Measurements from ENCODE around the gene FAM149A. TPM values are rescaled to one million over a fixed set of nuclear protein-coding genes. Genes with fewer than 3 reads are reported as not detected.

Gene FAM149A
- total and polyA plus RNA-seq, 5 donors from 2014 or later = 0.52 to 1.1 TPM; not detected in 3

DNA sequence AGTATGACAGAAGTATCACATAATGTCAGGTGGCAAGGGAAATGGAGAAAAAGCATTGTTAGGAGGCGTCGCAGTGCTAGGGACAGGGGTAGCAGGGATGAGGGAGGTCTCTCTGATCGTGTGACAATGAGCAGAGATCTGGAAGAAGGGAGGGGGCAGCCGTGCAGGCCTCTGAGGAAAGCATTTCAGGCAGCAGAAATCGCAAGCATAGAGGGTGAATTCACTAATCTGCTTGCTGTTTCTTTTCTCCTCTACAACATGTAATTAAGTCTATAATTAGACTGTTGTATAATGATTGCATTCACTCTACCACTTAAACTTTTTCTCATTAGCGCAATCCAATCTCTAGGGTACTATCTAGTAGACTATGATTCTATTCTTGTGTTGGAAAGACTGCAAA lies 96.0 kb downstream of the FAM149A start:
- H3K36me3 ChIP-seq (ENCODE audit: control insufficient read depth, insufficient read depth, low read length) = peaks cover 16% of the 10 kb centered on the region
- DNase-seq (no peak), ATAC-seq (ENCODE audit: low read depth in 2 of 2) (no peak)
- no peaks in the 10 kb centered on the region for H3K27me3 Mint-ChIP-seq
- H3K9me3 ChIP-seq (ENCODE audit: control insufficient read depth in 2 of 2, low read length in 2 of 2) = no peaks in the 10 kb centered on the region
- H3K4me1 Mint-ChIP-seq = peaks cover 9 to 43% (median 19%) of the 10 kb centered on the region in 4 donors
- H3K4me3 ChIP-seq (ENCODE audit: low read depth, low read length) = no peak overlapping the region
- no peaks in the 10 kb centered on the region for H3K9me3 Mint-ChIP-seq
- peak overlapping the region in 1 of 3 donors; percentile 70 for H3K27ac Mint-ChIP-seq
- peaks cover 15% of the 10 kb centered on the region for H3K36me3 Mint-ChIP-seq
- no peak overlapping the region for H3K27ac ChIP-seq (ENCODE audit: insufficient read depth, low read length, poor library complexity, severe bottlenecking)
- no peaks in the 10 kb centered on the region for H3K27me3 ChIP-seq (ENCODE audit: control insufficient read depth, insufficient read depth, low read length)
- no peak overlapping the region for H3K4me3 Mint-ChIP-seq
- H3K4me1 ChIP-seq (ENCODE audit: control insufficient read depth, insufficient read depth, low read length, poor library complexity, severe bottlenecking) = peaks cover 4% of the 10 kb centered on the region

- Histone ChIP-seq H3K4me1 (ENCODE audit: control insufficient read depth, insufficient read depth, low read length, poor library complexity, severe bottlenecking) (peaks cover 4% of the 10 kb centered on the region), H3K36me3 (ENCODE audit: control insufficient read depth, insufficient read depth, low read length) (peaks cover 13% of the 10 kb centered on the region), H3K27ac (ENCODE audit: insufficient read depth, low read length, poor library complexity, severe bottlenecking) (peak overlapping the region; percentile 64), H3K4me3 (ENCODE audit: low read depth, low read length) (no peak overlapping the region), H3K9me3 (ENCODE audit: control insufficient read depth in 2 of 2, low read length in 2 of 2) (no peaks in the 10 kb centered on the region), H3K27me3 (ENCODE audit: control insufficient read depth, insufficient read depth, low read length) (no peaks in the 10 kb centered on the region)
- ATAC-seq (ENCODE audit: low read depth in 2 of 2) = no peak
- Mint-ChIP-seq H3K36me3 (peaks cover 12% of the 10 kb centered on the region), H3K27ac (no peak overlapping the region), H3K4me3 (no peak overlapping the region), H3K27me3 (no peaks in the 10 kb centered on the region), H3K9me3 (no peaks in the 10 kb centered on the region), H3K4me1 (peaks cover 4 to 38% (median 17%) of the 10 kb centered on the region in 4 donors)
- no peak for DNase-seq
Measured at GRCh38 chr4:186201010-186201409, 96.5 kb downstream of the FAM149A start.

DNA sequence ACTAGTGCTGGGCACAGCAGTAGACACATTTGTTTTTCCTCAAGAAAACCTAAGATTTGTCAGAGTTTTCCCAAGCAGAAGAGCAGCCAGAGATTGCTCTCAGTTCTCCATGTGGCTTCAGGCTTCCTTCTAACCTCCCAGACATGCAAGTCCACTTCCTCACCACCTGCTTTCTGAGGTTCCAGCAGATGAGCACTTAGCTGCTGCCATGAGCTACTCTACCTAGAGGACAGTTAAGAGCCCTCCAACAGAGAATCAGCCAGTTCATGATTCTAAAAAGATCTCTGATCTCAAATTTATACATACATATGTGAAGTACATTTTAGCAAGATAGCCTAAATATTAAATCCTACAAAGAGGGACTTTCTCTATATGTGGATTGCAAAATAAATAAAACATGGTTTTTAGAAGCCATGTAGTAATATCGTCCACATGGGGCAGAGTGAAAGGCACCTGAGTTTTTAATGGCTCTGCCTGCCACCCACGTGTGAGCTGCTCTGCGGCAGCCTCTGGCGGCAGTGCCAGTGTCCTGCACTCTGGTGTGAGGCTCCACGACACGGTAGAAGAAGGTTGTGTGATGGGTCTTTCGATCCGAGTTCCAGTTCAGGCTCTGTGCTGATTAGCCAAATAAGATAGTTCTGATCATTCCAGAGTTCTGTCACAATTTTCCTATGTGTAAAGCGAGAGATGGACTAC lies 97.2 kb downstream of the FAM149A start:
- H3K9me3 ChIP-seq (ENCODE audit: control insufficient read depth in 2 of 2, low read length in 2 of 2) = no peaks in the 10 kb centered on the region
- peak overlapping the region; percentile 64 for H3K27ac ChIP-seq (ENCODE audit: insufficient read depth, low read length, poor library complexity, severe bottlenecking)
- H3K4me1 ChIP-seq (ENCODE audit: control insufficient read depth, insufficient read depth, low read length, poor library complexity, severe bottlenecking) = peaks cover 4% of the 10 kb centered on the region
- Mint-ChIP-seq H3K4me1 (peaks cover 0 to 37% (median 15%) of the 10 kb centered on the region in 4 donors), H3K4me3 (peak overlapping the region in 3 of 4 donors; percentile 2 to 28 (median 2)), H3K36me3 (peaks cover 14% of the 10 kb centered on the region), H3K9me3 (peaks cover 0 to 3% (median 0%) of the 10 kb centered on the region in 7 donors), H3K27ac (peak overlapping the region; percentile 12 to 52 (median 30)), H3K27me3 (no peaks in the 10 kb centered on the region)
- ATAC-seq (ENCODE audit: low read depth in 2 of 2) (peak; percentile 93 to 98), DNase-seq (peak; percentile 48 to 67 (median 58))
- no peaks in the 10 kb centered on the region for H3K27me3 ChIP-seq (ENCODE audit: control insufficient read depth, insufficient read depth, low read length)
- H3K4me3 ChIP-seq (ENCODE audit: low read depth, low read length) = no peak overlapping the region
- peaks cover 9% of the 10 kb centered on the region for H3K36me3 ChIP-seq (ENCODE audit: control insufficient read depth, insufficient read depth, low read length)

DNA sequence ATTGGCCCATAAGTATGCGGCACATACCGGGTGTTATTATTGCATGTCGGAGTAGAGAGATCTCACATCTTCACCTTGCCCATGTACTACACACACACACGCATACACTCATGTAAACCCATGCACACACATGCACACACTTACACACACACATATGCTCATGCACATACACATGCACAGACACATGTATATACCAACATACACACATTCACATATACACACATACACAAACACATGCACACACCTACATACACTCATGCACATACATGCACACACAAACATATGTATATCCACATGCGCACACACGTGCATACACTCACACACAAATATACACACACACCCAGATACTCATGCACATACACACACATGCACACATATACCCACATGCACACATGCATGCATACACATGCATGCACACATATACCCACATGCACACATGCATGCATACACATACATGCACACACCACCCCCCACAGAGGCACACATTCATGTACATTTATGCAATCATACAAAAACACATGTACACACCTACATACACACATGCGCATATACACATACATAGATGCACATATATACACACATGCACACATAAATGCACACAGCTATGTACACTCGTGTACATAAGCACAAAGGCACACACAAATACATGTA lies 98.1 kb downstream of the FAM149A start:
- Histone ChIP-seq H3K27ac (ENCODE audit: insufficient read depth, low read length, poor library complexity, severe bottlenecking) (peak overlapping the region; percentile 77), H3K36me3 (ENCODE audit: control insufficient read depth, insufficient read depth, low read length) (peaks cover 3% of the 10 kb centered on the region), H3K4me3 (ENCODE audit: low read depth, low read length) (no peak overlapping the region), H3K27me3 (ENCODE audit: control insufficient read depth, insufficient read depth, low read length) (no peaks in the 10 kb centered on the region), H3K4me1 (ENCODE audit: control insufficient read depth, insufficient read depth, low read length, poor library complexity, severe bottlenecking) (peaks cover 4% of the 10 kb centered on the region), H3K9me3 (ENCODE audit: control insufficient read depth in 2 of 2, low read length in 2 of 2) (no peaks in the 10 kb centered on the region)
- ATAC-seq (ENCODE audit: low read depth in 2 of 2) = no peak
- no peaks in the 10 kb centered on the region for H3K27me3 Mint-ChIP-seq
- peaks cover 0 to 3% (median 0%) of the 10 kb centered on the region in 7 donors for H3K9me3 Mint-ChIP-seq
- peak overlapping the region in 2 of 3 donors; percentile 3 to 44 for H3K27ac Mint-ChIP-seq
- H3K36me3 Mint-ChIP-seq = peaks cover 8% of the 10 kb centered on the region
- no peak overlapping the region for H3K4me3 Mint-ChIP-seq
- peaks cover 0 to 32% (median 15%) of the 10 kb centered on the region in 4 donors for H3K4me1 Mint-ChIP-seq
- no peak for DNase-seq

GRCh38 chr4:186203406-186203805 lies 98.9 kb downstream of the FAM149A start:
- peaks cover 0 to 32% (median 11%) of the 10 kb centered on the region in 4 donors for H3K4me1 Mint-ChIP-seq
- no peaks in the 10 kb centered on the region for H3K9me3 ChIP-seq (ENCODE audit: control insufficient read depth in 2 of 2, low read length in 2 of 2)
- H3K27ac Mint-ChIP-seq = peak overlapping the region in 2 of 3 donors; percentile 44 to 94
- no peak overlapping the region for H3K4me3 ChIP-seq (ENCODE audit: low read depth, low read length)
- DNase-seq (no peak), ATAC-seq (ENCODE audit: low read depth in 2 of 2) (no peak)
- H3K4me1 ChIP-seq (ENCODE audit: control insufficient read depth, insufficient read depth, low read length, poor library complexity, severe bottlenecking) = peaks cover 4% of the 10 kb centered on the region
- peaks cover 0 to 3% (median 0%) of the 10 kb centered on the region in 7 donors for H3K9me3 Mint-ChIP-seq
- H3K4me3 Mint-ChIP-seq = peak overlapping the region in 3 of 4 donors; percentile 12 to 63 (median 52)
- H3K36me3 Mint-ChIP-seq = peaks cover 8% of the 10 kb centered on the region
- peak overlapping the region; percentile 77 for H3K27ac ChIP-seq (ENCODE audit: insufficient read depth, low read length, poor library complexity, severe bottlenecking)
- peaks cover 3% of the 10 kb centered on the region for H3K36me3 ChIP-seq (ENCODE audit: control insufficient read depth, insufficient read depth, low read length)
- H3K27me3 ChIP-seq (ENCODE audit: control insufficient read depth, insufficient read depth, low read length) = no peaks in the 10 kb centered on the region
- H3K27me3 Mint-ChIP-seq = no peaks in the 10 kb centered on the region

- Mint-ChIP-seq H3K4me1 (peaks cover 0 to 32% (median 12%) of the 10 kb centered on the region in 4 donors), H3K9me3 (peaks cover 0 to 6% (median 3%) of the 10 kb centered on the region in 7 donors), H3K27me3 (no peaks in the 10 kb centered on the region), H3K36me3 (peaks cover 15% of the 10 kb centered on the region), H3K4me3 (peak overlapping the region; percentile 1 to 66 (median 58)), H3K27ac (peak overlapping the region in 1 of 3 donors; percentile 94)
- Histone ChIP-seq H3K36me3 (ENCODE audit: control insufficient read depth, insufficient read depth, low read length) (peaks cover 4% of the 10 kb centered on the region), H3K4me3 (ENCODE audit: low read depth, low read length) (peak overlapping the region; percentile 49), H3K27ac (ENCODE audit: insufficient read depth, low read length, poor library complexity, severe bottlenecking) (peak overlapping the region; percentile 77), H3K27me3 (ENCODE audit: control insufficient read depth, insufficient read depth, low read length) (no peaks in the 10 kb centered on the region), H3K9me3 (ENCODE audit: control insufficient read depth in 2 of 2, low read length in 2 of 2) (peaks cover 4 to 6% of the 10 kb centered on the region in 2 experiments), H3K4me1 (ENCODE audit: control insufficient read depth, insufficient read depth, low read length, poor library complexity, severe bottlenecking) (peaks cover 4% of the 10 kb centered on the region)
- peak; percentile 16 to 64 (median 27) for DNase-seq
- peak in 1 of 2 donors; percentile 65 for ATAC-seq (ENCODE audit: low read depth in 2 of 2)
Measured at GRCh38 chr4:186204103-186204559, 99.6 kb downstream of the FAM149A start.

DNA sequence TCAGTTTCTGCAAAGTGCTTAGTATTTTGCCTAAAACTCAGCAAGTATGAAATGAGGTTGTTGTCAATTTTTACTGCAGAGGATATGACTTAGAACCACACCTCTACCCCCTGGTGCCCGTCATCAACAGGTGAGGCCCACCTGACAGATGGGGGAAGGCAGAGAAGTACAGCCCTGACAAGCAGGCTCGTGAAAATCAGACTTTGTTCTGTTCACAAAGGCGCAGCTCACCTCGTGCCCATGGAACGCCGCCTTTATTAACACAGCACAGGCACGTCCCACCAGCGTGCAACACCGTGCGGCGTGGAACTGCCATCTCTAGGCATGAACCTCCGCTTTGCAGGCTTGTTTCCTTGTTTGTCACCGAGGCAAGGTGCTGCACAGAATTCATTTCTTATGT lies 100.2 kb downstream of the FAM149A start:
- Mint-ChIP-seq H3K36me3 (peaks cover 20% of the 10 kb centered on the region), H3K27me3 (no peaks in the 10 kb centered on the region), H3K27ac (peak overlapping the region in 1 of 3 donors; percentile 94), H3K4me1 (peaks cover 0 to 32% (median 12%) of the 10 kb centered on the region in 4 donors), H3K9me3 (peaks cover 0 to 12% (median 3%) of the 10 kb centered on the region in 7 donors), H3K4me3 (peak overlapping the region in 3 of 4 donors; percentile 1 to 66 (median 63))
- Histone ChIP-seq H3K4me1 (ENCODE audit: control insufficient read depth, insufficient read depth, low read length, poor library complexity, severe bottlenecking) (peaks cover 4% of the 10 kb centered on the region), H3K9me3 (ENCODE audit: control insufficient read depth in 2 of 2, low read length in 2 of 2) (peaks cover 6 to 11% of the 10 kb centered on the region in 2 experiments), H3K36me3 (ENCODE audit: control insufficient read depth, insufficient read depth, low read length) (peaks cover 10% of the 10 kb centered on the region), H3K4me3 (ENCODE audit: low read depth, low read length) (peak overlapping the region; percentile 49), H3K27me3 (ENCODE audit: control insufficient read depth, insufficient read depth, low read length) (no peaks in the 10 kb centered on the region), H3K27ac (ENCODE audit: insufficient read depth, low read length, poor library complexity, severe bottlenecking) (peak overlapping the region; percentile 76)
- ATAC-seq (ENCODE audit: low read depth in 2 of 2) = no peak
- DNase-seq = no peak

All from CD4-positive, CD25-positive, alpha-beta regulatory T cell (primary cell).